Omental fat pad (tissue), 4 donors: ENCODE data around the gene LDLRAP1. TPM values are rescaled to one million over a fixed set of nuclear protein-coding genes. Genes with fewer than 3 reads are reported as not detected.

Experiments
- ATAC-seq: fragments of 150-250 bp; one replicate; pipeline ENCODE4 v1.9.1; 2016; ENCODE audit warnings: mild to moderate bottlenecking, moderate library complexity; ENCODE audit not compliant: low FRiP score
- DNase-seq: peaks from one replicate; pipeline ENCODE4 v3.0.0-alpha.2; 2019; ENCODE audit warnings: low spot score
- CTCF ChIP-seq, 3 donors: fragments of 450-650 bp; IDR thresholded peaks; one replicate each; pipeline ENCODE4 v1.5.1; 2016 to 2017; ENCODE audit warnings: antibody characterized with exemption in 3 of 3, mild to moderate bottlenecking in 3 of 3, moderate library complexity in 2 of 3
- total RNA-seq, 4 donors: library from RNA; depleted of rRNA; stranded (reverse); fragments of >200 nt; gene quantifications; one replicate each; pipeline ENCODE4 v1.1.0, GENCODE V29; 2016

Gene LDLRAP1
- total RNA-seq, 4 donors from 2014 or later, result 7.1 to 18.7 (median 15.8) TPM

- ATAC-seq, result no peak
- TF ChIP-seq CTCF (IDR thresholded peaks at IDR 0.05), result no peak
- no peak for DNase-seq
These were observed 23.4 kb downstream of the LDLRAP1 start for GRCh38 chr1:25566730-25567341.

- no peak for TF ChIP-seq CTCF (IDR thresholded peaks at IDR 0.05)
- DNase-seq (no peak), ATAC-seq (no peak)
These were observed 24.3 kb downstream of the LDLRAP1 start for GRCh38 chr1:25567710-25568089.

GRCh38 chr1:25568090-25568833 is 24.9 kb downstream of the LDLRAP1 start:
- DNase-seq (no peak), ATAC-seq (no peak)
- TF ChIP-seq CTCF (IDR thresholded peaks at IDR 0.05), result no peak

- TF ChIP-seq CTCF (IDR thresholded peaks at IDR 0.05), result no peak
- DNase-seq, result no peak
- no peak for ATAC-seq
These were observed 25.6 kb downstream of the LDLRAP1 start for GRCh38 chr1:25568834-25569596.

GRCh38 chr1:25569597-25570396 is 26.4 kb downstream of the LDLRAP1 start:
- ATAC-seq (peak; percentile 37), DNase-seq (no peak)
- no peak for TF ChIP-seq CTCF (IDR thresholded peaks at IDR 0.05)

GRCh38 chr1:25570798-25571521 is 27.6 kb downstream of the LDLRAP1 start:
- DNase-seq, result no peak
- TF ChIP-seq CTCF (IDR thresholded peaks at IDR 0.05), result no peak
- ATAC-seq, result no peak
